HuH-7.5 (cell line): ENCODE measurements around the gene KIR2DL1.
"Not testable (repeated sequence)": the region's sequence is repeated elsewhere in the genome, so short reads cannot be mapped to it uniquely, and the experiment has no call there.

ENCODE experiments used
- DNase-seq: peaks from one replicate; pipeline ENCODE4 v3.0.0; 2011; ENCODE audit warnings: low spot score

The KIR2DL1 gene

DNA sequence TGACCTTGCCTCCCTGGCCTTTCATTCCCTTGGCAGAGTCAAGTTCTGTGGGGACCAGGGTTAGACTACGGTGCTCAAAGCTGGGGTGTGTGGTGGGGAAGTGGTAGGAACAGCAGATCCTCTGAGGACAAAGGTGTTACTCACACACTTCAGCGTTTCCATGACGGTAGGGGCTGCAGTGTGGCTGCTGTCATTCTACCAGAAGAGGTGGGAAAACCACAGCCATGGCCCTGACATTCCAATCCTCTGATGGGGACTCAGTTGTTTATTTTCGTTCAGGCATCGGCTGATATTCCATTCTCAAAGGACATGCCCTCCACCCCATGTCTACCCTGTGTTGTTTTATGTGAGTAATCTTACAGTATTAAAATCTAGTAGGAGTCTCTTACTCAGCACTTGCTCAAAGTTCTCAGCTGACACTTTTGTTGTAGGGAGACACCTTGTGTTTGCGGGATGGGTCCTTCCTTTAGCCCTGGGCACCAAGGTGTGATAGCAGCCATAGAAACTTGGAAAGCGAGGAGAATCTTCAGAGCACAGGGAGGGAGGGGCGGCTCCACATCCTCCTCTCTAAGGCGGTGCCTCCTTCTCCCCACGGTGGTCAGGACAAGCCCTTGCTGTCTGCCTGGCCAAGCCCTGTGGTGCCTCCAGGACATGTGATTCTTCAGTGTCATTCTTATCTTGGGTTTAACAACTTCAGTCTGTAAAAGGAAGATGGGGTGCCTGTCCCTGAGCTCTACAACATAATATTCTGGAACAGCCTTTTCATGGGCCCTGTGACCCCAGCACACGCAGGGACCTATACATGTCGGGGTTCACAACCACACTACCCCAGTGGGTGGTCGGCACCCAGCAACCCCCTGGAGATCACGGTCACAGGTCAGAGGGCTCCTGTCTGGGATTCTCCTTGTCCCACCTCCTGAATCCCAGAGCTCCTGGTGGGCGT lies 1.7 kb downstream of the KIR2DL1 start:
- DNase-seq: not testable (repeated sequence)

DNA sequence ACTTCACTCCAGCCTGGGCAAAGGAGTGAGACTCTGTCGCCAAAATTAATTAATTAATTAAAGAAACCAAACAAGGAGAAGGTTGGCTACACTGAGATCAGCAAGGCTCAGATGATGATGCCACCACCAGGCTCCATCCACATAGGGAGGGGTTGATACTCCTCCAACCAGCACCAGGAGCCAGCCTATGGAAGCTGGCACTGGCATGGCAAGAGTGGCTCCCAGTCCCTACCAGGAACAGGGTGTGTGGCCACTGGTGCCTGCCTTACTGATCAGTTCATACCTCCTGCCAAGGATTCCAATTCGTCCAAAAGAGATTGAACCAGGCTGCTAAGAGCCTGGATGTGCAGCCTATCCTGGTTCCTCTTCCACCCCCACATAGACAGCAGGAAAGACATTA lies 3.1 kb downstream of the KIR2DL1 start:
- DNase-seq: not testable (repeated sequence)

DNA sequence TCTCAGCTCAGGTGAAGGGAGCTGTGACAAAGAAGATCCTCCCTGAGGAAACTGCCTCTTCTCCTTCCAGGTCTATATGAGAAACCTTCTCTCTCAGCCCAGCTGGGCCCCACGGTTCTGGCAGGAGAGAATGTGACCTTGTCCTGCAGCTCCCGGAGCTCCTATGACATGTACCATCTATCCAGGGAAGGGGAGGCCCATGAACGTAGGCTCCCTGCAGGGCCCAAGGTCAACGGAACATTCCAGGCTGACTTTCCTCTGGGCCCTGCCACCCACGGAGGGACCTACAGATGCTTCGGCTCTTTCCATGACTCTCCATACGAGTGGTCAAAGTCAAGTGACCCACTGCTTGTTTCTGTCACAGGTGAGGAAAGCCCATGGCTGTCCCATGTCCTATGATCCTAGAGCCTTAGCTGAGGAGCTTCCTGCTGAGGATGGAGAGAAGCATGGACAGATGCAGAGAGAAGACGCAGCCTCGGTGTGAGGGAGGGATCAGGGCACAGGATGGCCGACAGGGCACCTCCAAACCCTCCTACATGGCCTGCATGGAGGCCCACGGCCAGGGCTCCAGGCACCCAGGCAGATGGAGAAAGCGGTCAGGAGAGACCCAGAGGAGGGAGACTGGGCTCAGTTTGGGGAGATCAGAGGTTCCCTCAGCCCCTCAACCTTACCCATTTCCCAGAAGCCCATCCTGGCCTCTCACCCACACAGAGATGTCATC lies 5.7 kb downstream of the KIR2DL1 start:
- DNase-seq: not testable (repeated sequence)

DNA sequence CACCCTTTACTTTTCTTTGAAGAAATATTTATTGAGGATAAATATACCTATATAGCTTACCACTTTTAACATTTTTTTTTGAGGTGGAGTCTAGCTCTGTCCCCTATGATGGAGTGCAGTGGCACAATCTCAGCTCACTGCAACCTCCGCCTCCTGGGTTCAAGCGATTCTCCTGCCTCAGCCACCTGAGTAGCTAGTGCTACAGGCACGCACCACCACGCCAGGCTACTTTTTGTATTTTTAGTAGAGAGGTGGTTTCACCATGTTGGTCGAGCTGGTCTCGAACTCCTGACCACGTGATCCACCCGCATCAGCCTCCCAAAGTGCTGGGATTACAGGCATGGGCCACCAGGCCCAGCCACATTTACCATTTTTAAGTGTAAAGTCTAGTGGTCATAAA lies 6.2 kb downstream of the KIR2DL1 start:
- not testable (repeated sequence) for DNase-seq

DNA sequence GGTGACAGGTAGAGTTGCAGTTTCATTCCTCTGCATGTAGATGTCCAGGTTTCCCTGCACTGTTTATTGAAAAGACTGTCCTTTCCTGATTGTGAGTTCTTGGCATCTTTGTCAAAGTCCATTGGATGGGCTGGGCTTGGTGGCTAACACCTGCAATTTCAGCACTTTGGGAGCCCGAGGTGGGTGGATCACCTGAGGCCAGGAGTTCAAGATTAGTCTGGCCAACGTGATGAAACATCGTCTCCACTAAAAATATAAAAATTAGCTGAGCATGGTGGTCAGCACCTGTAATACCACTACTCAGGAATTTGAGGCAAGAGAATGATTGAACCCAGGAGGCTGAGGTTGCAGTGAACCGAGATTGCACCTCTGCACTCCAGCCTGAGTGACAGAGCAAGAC lies 8.3 kb downstream of the KIR2DL1 start:
- not testable (repeated sequence) for DNase-seq

DNA sequence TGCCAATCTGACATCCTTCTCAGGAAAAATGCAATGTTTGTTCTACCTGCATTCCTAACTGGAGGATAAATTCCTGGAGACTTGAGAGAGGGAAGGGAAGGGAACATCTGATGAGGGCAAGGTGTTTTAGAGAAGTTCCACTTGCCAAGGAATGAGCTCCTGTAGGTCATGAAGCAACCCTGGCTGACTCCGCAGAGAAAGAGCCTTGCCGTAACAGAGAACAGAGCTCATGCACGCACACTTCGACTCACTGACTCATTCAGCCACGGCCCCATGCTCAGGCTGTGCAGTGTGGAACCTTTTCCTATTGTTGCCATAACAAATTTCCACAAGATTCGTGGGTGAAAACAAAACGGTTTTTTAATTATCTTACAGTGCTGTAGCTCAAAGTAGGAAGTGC lies 9.3 kb downstream of the KIR2DL1 start:
- not testable (repeated sequence) for DNase-seq

DNA sequence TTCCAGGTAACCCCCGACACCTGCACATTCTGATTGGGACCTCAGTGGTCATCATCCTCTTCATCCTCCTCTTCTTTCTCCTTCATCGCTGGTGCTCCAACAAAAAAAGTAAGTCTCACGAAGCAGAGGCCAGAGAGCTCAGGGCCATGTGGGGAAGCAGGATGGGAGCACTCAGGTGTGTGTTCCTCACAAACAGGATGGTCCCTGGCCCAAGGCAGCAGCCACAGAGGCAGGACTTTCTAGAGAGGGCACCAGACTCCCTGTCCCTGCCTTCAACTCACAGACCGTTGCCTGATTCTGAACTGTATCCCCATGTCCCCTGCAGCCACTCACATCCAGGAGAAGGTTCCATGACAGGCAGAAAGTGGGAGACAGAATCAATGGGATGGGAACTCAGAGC lies 13.3 kb downstream of the KIR2DL1 start:
- not testable (repeated sequence) for DNase-seq

DNA sequence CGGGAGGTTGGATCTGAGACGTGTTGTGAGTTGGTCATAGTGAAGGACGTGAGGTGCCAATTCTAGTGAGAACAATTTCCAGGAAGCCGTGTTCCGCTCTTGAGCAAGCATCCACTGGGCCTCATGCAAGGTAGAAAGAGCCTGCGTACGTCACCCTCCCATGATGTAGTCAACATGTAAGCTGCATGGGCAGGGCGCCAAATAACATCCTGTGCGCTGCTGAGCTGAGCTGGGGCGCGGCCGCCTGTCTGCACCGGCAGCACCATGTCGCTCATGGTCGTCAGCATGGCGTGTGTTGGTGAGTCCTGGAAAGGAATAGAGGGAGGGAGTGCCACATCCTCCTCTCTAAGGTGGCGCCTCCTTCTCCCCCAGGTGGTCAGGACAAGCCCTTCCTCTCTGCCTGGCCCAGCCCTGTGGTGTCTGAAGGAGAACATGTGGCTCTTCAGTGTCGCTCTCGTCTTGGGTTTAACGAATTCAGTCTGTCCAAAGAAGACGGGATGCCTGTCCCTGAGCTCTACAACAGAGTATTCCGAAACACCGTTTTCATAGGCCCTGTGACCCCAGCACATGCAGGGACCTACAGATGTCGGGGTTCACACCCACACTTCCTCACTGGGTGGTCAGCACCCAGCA lies 16.6 kb downstream of the KIR2DL1 start:
- DNase-seq: not testable (repeated sequence)

DNA sequence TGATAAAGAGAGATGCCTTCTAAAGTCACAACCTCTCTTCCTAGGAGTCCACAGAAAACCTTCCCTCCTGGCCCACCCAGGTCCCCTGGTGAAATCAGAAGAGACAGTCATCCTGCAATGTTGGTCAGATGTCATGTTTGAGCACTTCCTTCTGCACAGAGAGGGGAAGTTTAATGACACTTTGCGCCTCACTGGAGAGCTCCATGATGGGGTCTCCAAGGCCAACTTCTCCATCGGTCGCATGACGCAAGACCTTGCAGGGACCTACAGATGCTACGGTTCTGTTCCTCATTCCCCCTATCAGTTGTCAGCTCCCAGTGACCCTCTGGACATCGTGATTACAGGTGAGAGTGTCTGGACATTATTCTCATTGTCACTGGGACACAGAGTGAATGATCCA lies 18.6 kb downstream of the KIR2DL1 start:
- DNase-seq: not testable (repeated sequence)

DNA sequence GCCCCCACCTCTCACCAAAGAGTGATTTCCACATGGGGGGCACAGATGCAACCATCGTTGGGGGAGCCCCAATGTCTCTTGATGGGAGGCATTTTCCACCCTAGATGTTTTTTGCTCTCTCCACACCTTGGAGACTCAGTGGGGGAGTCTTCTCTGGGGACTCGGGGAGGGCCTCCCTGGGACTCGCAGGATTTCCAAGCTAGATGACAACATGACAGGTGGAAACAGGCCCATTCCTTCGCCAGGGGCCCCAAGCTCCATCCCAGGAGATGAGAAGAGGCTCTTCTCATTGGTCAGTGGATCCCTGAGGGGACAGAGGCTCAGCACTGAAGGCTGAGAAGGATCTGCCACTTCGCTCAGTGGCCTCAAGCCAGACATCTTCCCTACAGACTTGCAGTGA lies 21.1 kb downstream of the KIR2DL1 start:
- DNase-seq: no peak

DNA sequence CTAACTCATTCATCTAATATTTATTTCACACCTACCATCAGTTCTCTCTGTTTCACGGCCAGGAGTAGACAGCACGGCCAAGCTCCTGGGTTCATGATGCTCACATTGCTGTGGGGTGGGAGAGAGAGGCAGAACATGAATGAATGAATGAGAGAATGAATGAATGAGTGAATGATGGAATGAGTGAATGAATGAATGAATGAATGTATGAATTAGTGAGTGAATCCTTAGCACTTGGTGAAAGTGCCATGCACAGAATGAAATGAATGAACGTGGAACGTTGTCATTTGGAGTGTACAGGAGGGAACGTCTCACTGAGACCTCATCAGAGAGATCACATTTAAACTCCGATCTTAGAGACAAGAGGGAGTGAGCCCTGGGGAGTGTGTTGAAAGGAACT lies 21.9 kb downstream of the KIR2DL1 start:
- no peak for DNase-seq

DNA sequence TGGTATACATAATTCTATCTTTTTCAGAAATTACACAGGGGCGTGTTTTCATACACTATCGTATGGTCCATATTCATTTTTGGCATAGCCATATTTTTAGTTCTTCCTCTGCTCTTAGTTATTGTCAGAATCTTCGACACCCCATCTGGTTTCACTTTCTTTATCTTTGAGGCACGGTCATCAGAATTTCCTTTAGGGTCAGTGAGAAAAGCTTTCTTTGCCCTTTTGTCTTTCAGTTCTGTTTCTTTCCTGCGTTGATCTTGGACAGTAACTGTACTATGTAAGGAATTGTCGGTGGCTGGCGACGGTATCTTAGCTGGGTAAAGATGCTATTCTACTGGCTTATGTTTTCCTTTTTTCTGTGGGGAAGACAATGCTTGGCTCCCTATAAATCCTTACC lies 23.2 kb downstream of the KIR2DL1 start:
- no peak for DNase-seq

DNA sequence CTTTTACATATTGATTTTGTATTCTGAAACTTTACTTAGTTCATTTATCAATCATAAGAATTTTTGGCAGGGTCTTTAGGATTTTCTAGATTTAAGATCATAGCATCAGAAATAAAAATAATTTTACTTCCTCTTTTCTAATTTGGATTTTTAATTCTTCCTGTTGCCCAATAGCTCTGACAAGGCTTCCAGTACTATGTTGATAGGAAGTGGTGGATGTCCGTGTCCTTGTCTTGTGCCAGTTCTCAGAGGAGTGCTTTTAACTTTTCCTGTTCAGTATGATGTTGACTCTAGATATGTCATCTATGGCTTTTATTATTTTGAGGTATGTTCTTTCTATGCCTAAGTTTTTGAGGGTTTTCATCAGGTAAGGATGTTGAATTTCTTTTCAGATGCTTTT lies 26.2 kb downstream of the KIR2DL1 start:
- no peak for DNase-seq

DNA sequence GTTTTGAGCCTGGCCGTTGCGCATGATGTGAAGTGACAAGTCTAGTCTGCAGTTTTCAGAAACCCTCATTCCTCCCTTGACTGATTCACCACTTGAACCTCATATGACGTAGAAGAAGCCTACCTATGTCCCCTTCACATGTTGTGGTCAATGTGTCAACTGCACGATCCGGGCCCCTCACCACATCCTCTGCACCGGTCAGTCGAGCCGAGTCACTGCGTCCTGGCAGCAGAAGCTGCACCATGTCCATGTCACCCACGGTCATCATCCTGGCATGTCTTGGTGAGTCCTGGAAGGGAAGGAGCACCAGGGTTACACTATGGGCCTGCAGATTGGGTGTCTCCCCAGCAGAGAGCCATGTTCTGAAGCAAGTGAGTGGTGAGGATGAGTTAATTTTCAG lies 33.8 kb downstream of the KIR2DL1 start, which contains the start of gene KIR2DL4:
KIR2DL4 (plus strand) TSS at position 201 of the 400 bp plus-strand sequence; CDS start at position 243, 42 bp downstream.
- no peak for DNase-seq

DNA sequence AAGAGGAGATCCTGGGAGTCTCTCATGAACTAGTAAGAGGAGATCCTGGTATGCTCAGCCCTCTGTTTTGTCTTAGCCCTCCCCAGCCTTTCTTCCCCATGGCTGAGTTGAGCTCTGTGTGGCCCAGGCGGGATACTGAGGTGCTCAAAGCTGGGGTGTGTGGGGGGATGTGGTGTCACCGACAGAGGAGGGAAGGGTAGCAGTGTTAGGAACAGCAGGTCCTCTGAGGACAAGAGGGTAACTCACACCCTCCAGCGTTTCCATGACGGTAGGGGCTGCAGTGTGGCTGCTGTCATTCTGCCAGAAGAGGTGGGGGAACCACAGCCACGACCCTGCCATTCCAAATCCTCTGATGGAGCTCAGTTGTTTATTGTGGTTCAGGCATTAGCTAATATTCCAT lies 34.5 kb downstream of the KIR2DL1 start:
- DNase-seq: no peak

DNA sequence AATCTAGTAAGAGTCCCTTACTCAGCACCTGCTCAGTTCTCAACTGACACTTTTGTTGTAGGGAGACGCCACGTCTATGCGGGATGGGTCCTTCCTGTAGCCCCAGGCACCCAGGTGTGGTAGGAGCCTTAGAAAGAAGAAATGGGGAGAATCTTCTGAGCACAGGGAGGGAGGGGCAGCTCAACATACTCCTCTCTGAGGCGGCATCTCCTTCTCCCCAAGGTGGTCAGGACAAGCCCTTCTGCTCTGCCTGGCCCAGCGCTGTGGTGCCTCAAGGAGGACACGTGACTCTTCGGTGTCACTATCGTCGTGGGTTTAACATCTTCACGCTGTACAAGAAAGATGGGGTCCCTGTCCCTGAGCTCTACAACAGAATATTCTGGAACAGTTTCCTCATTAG lies 35.0 kb downstream of the KIR2DL1 start:
- DNase-seq: no peak

DNA sequence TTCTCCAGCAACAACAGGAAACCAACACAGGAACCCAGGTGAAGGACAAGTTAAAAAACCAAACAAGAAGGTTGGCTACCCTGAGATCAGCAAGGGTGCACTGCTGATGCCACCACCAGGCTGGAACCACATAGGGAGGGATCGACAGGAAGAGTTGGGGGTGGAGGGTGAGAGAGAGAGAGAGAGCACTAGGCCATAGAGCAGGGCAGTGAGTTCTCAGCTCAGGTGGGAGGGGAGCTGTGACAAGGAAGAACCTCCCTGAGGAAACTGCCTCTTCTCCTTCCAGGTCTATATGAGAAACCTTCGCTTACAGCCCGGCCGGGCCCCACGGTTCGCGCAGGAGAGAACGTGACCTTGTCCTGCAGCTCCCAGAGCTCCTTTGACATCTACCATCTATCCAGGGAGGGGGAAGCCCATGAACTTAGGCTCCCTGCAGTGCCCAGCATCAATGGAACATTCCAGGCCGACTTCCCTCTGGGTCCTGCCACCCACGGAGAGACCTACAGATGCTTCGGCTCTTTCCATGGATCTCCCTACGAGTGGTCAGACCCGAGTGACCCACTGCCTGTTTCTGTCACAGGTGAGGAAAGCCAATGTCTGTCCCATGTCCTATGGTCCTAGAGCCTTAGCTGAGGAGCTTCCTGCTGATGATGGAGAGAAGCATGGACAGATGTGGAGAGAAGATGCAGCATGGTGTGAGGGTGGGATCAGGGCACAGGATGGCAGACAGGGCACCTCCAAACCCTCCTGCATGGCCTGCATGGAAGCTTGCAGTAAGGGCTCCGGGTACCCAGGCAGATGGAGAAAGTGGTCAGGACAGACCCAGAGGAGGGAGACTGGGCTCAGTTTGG lies 36.3 kb downstream of the KIR2DL1 start:
- DNase-seq: no peak

DNA sequence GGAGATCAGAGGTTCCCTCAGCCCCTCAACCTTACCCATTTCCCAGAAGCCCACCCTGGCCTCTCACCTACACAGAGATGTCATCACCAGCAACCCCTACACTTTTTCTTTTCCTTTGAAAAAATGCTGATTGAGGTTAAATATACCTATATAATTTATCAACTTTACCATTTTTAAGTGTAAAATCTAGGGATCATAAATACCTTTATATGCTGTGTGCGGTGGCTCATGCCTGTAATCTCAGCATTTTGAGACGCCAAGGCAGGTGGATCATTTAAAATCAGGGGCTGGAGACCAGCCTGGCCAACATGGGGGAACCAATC lies 36.9 kb downstream of the KIR2DL1 start:
- no peak for DNase-seq

DNA sequence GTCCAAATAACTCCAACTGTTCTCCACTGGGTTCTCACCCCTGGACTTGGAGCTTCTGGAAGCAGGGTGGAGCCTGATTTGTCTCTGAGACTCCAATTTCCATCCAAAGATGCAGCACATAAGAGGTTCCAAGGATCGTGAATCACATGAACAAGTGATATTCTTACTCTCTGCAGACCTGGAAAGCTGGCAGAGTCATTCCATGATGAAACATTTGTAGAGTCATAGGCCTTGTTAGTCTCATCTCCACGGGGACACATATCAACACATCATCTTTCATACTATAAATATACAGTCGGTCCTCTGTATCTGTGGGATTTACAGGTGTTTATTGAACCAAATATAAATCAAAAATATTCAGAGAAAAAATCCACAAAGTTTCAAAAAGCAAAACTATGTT lies 45.0 kb downstream of the KIR2DL1 start:
- not testable (repeated sequence) for DNase-seq

DNA sequence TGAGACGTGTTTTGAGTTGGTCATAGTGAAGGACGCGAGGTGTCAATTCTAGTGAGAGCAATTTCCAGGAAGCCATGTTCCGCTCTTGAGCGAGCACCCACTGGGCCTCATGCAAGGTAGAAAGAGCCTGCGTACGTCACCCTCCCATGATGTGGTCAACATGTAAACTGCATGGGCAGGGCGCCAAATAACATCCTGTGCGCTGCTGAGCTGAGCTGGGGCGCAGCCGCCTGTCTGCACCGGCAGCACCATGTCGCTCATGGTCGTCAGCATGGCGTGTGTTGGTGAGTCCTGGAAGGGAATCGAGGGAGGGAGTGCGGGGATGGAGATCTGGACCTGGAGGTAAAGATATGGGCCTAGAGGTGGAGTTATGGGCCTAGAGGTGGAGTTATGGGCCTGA lies 46.7 kb downstream of the KIR2DL1 start, which contains the start of gene KIR3DL1:
KIR3DL1 (plus strand) TSS at position 218 of the 400 bp plus-strand sequence.
- not testable (repeated sequence) for DNase-seq

DNA sequence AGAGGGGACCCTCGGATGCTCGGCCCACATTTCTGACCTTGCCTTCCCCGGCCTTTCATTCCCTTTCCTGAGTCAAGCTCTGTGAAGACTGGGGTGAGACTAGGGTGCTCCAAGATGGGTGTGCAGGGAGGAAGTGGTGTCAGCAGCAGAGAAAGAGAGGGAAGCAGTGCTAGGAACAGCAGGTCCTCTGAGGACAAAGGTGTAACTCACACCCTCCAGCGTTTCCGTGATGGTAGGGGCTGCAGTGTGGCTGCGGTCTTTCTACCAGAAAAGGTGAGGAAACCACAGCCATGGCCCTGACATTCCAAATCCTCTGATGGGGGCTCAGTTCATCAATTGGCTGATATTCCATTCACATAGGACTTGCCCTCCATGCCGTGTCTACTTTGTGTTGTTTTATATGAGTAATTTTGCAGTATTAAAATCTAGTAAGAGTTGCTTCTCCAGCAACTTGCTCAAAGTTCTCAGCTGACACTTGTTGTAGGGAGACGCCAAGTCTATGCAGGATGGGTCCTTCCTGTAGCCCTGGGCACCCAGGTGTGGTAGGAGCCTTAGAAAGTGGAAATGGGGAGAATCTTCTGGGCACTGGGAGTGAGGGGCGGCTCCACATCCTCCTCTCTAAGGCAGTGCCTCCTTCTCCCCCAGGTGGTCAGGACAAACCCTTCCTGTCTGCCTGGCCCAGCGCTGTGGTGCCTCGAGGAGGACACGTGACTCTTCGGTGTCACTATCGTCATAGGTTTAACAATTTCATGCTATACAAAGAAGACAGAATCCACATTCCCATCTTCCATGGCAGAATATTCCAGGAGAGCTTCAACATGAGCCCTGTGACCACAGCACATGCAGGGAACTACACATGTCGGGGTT lies 48.3 kb downstream of the KIR2DL1 start:
- DNase-seq: no peak
